ENCODE results near the gene KCTD6. TPM values are rescaled to one million over a fixed set of nuclear protein-coding genes. Genes with fewer than 3 reads are reported as not detected.
A peak's percentile ranks its signal among the peaks of the same experiment; 100 is the strongest.

Gene KCTD6
- total RNA-seq, 6 experiments from 2014 or later: 6.4 to 9.6 (median 7.4) TPM

DNA sequence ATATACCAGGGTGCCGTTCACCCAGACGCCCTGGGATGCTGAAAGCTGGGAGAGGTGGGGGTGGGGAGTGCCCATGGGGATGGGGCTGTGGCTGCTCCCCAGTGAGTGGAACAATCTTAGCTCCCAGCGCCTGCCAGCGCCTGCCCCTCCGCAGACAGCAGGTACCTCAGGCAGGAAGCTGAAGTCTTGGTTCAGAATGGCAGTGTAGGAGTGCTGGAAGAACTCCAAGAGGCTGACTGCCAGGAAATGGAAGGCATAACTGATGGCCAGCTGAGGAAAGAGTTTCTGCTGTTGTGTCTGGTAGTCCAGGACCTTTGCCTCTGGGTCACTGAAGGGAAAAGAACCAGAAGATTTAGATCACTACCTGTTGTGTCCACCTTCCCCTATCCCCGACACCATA lies 36.7 kb downstream of the KCTD6 start:
- TF ChIP-seq, protein P1, sequence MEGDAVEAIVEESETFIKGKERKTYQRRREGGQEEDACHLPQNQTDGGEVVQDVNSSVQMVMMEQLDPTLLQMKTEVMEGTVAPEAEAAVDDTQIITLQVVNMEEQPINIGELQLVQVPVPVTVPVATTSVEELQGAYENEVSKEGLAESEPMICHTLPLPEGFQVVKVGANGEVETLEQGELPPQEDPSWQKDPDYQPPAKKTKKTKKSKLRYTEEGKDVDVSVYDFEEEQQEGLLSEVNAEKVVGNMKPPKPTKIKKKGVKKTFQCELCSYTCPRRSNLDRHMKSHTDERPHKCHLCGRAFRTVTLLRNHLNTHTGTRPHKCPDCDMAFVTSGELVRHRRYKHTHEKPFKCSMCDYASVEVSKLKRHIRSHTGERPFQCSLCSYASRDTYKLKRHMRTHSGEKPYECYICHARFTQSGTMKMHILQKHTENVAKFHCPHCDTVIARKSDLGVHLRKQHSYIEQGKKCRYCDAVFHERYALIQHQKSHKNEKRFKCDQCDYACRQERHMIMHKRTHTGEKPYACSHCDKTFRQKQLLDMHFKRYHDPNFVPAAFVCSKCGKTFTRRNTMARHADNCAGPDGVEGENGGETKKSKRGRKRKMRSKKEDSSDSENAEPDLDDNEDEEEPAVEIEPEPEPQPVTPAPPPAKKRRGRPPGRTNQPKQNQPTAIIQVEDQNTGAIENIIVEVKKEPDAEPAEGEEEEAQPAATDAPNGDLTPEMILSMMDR (IDR thresholded peaks at IDR 0.05): no peak
- Mint-ChIP-seq H3K9me3 (no peaks in the 10 kb centered on the region), H3K27ac (no peak overlapping the region), H3K36me3 (ENCODE audit: low read depth) (peaks cover 5% of the 10 kb centered on the region), H3K4me3 (no peak overlapping the region), H3K4me1 (ENCODE audit: low read depth) (peaks cover 41% of the 10 kb centered on the region), H3K27me3 (ENCODE audit: insufficient read depth) (no peaks in the 10 kb centered on the region; the same call in 1 of the 2 replicates)
- peak; percentile 15 for DNase-seq

DNA sequence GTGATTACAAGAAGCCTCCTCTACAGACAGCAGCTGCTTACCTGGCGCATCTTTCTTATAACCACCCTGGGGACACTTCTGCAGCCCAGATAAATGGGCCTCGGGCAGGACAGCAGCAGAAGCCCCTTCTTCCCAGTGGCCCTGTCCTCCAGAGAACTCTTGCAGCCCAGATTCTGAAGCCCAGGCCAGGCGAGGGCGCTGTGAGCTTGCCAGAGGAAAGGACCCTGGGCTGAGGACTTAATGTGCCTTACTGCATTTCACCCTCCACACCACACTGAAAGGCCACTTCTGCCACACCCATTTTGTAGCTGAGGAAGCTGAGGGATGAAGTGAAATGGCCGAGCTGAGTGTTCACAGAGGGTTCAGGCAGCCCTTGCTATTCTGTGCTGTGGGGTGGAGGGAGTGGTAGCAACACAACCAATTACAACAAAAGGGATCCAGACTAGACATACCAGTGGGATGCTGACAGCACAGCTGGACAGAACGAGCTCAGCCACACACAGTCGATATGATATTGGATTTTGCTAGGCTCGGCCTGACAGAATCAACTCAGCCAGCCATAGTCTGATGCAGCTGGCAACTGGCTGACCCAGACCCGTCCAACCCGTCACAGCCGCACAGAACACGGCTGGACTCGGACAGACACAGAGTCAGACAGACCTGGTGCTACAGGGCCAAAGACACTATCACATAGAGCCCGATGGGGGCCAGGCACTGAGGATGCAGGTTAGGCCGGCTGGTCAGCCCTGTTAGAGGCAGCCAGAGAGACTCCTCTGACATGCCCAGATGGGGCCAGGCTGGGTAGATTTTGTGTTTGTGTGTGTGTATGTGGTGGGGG lies 37.8 kb downstream of the KCTD6 start:
- Mint-ChIP-seq H3K4me3 (no peak overlapping the region), H3K27ac (no peak overlapping the region), H3K9me3 (no peaks in the 10 kb centered on the region), H3K36me3 (ENCODE audit: low read depth) (peaks cover 5% of the 10 kb centered on the region), H3K4me1 (ENCODE audit: low read depth) (peaks cover 41% of the 10 kb centered on the region), H3K27me3 (ENCODE audit: insufficient read depth) (no peaks in the 10 kb centered on the region; the same call in 1 of the 2 replicates)
- DNase-seq: no peak
- TF ChIP-seq, protein P1 (IDR thresholded peaks at IDR 0.05): peak; percentile 64

DNA sequence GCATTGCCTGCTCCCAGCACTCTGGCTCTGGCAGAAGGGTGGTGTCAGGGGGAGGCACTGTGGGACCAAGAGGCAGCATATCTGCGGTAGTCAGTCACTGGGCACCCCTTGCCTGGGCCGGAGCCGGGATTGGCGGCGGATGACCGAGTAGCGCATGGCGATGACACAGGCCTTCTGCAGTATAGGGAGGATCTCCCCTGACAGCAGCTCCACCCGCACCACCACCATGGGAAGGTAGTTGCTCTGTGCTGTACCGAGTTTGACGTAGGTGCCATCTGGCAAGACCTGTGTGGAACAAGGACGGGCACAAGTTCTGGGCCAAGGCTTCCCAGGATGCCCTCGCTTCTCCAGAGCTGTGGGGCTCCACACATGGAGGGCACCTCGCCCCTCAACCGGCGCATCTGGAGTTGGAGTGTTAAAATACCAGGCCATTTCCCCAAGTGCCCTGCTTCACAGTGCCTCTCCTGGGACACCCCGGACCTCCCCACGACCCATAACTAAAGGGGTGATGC lies 38.5 kb downstream of the KCTD6 start:
- H3K27me3 Mint-ChIP-seq (ENCODE audit: insufficient read depth): no peaks in the 10 kb centered on the region; the same call in 1 of the 2 replicates
- peaks cover 5% of the 10 kb centered on the region for H3K36me3 Mint-ChIP-seq (ENCODE audit: low read depth)
- TF ChIP-seq, protein P1 (IDR thresholded peaks at IDR 0.05): no peak
- H3K9me3 Mint-ChIP-seq: no peaks in the 10 kb centered on the region
- DNase-seq: no peak
- H3K4me3 Mint-ChIP-seq: no peak overlapping the region
- H3K27ac Mint-ChIP-seq: no peak overlapping the region
- peaks cover 38% of the 10 kb centered on the region for H3K4me1 Mint-ChIP-seq (ENCODE audit: low read depth)

DNA sequence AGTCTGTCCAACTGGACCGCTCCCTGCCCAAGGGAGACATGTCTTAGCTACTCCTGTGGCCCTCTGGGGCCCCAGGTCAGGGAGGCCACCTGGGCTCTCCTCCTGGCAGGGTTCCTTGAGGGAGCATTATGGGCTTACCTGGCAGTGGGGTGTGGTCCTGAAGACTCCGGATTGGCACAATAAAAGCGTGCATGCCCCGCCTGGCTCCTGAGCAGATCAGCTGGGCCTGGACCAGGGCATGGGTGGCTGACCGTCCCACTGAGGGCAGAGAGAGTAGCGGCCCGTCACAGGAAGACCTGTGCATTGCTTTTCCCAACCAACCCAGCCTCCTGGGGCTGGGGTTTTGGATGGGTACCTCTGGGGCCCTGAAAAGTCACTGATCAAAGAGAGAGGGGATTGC lies 39.7 kb downstream of the KCTD6 start:
- no peaks in the 10 kb centered on the region; the same call in 1 of the 2 replicates for H3K27me3 Mint-ChIP-seq (ENCODE audit: insufficient read depth)

DNA sequence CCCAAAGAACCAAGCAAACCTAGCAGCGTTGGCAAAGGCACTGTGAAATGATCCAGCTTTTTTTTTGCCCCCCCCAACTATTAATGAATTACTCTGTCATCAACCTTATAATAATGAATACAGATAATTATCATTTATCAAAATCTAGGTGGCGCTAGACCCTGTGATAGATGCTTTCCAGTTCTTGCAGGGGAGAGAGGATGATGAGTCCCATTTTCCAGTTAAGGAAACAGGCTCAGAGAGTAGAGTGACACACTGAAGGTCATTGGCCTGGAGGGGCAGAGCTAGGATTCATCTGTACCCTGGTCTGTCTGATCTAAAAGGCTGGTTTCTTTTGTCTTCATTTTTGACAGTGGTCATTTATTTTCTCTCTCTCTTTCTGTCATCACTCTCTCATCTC lies 40.1 kb downstream of the KCTD6 start:
- Mint-ChIP-seq H3K9me3 (no peaks in the 10 kb centered on the region), H3K4me1 (ENCODE audit: low read depth) (peaks cover 36% of the 10 kb centered on the region), H3K27ac (no peak overlapping the region), H3K36me3 (ENCODE audit: low read depth) (peaks cover 2% of the 10 kb centered on the region), H3K4me3 (no peak overlapping the region), H3K27me3 (ENCODE audit: insufficient read depth) (no peaks in the 10 kb centered on the region; the same call in 1 of the 2 replicates)
- TF ChIP-seq, protein P1 (IDR thresholded peaks at IDR 0.05): peak; percentile 61; the same call in 1 of the 2 replicates
- DNase-seq: peak; percentile 27

More for the DNA sequence above, 39.7 kb downstream of the KCTD6 start:
- H3K4me3 Mint-ChIP-seq: no peak overlapping the region
- no peak overlapping the region for H3K27ac Mint-ChIP-seq
- DNase-seq: no peak
- peaks cover 36% of the 10 kb centered on the region for H3K4me1 Mint-ChIP-seq (ENCODE audit: low read depth)
- H3K36me3 Mint-ChIP-seq (ENCODE audit: low read depth): peaks cover 5% of the 10 kb centered on the region
- no peaks in the 10 kb centered on the region for H3K9me3 Mint-ChIP-seq
- TF ChIP-seq, protein P1 (IDR thresholded peaks at IDR 0.05): no peak

All from HFFc6 (cell line).